K562 (cell line): ENCODE results near the gene IQCN. TPM values are rescaled to one million over a fixed set of nuclear protein-coding genes. Genes with fewer than 3 reads are reported as not detected.

Experiments
- BMI1 ChIP-seq: fragments of 150-350 bp; IDR thresholded peaks from 2 replicates; pipeline ENCODE4 v1.6.1; 2014; ENCODE audit warnings: low read length
- CAMTA2 ChIP-seq: fragments of 250-450 bp; sonication (Bioruptor Pico); conservative IDR thresholded peaks from 2 replicates; pipeline ENCODE4 v1.5.1; 2022
- ELF2 ChIP-seq: fragments of 250-450 bp; sonication (Bioruptor Pico); IDR thresholded peaks from 2 replicates; pipeline ENCODE4 v1.5.0; 2021; ENCODE audit warnings: mild to moderate bottlenecking
- NFATC3 ChIP-seq: fragments of 450-650 bp; IDR thresholded peaks from 2 replicates; pipeline ENCODE4 v1.6.1; 2017; ENCODE audit warnings: mild to moderate bottlenecking
- NFE2L1 ChIP-seq: fragments of 450-650 bp; IDR thresholded peaks from 2 replicates; pipeline ENCODE4 v1.6.1; 2016; ENCODE audit warnings: missing genetic modification characterization, low read depth, mild to moderate bottlenecking, missing compliant biosample characterization, moderate library complexity, borderline replicate concordance
- SP1 ChIP-seq: sonication (generic); formaldehyde crosslinking; IDR thresholded peaks from 2 replicates; pipeline ENCODE4 v1.8.1; 2022; ENCODE audit warnings: mild to moderate bottlenecking, missing genetic modification reagents
- ZBTB33 ChIP-seq: sonication (generic); formaldehyde crosslinking; IDR thresholded peaks from 2 replicates; pipeline ENCODE4 v1.8.1; 2023; ENCODE audit warnings: mild to moderate bottlenecking, missing genetic modification reagents
- ZFP30 ChIP-seq: fragments of 250-450 bp; sonication (Bioruptor Pico); IDR thresholded peaks from 2 replicates; pipeline ENCODE4 v1.8.0; 2022; ENCODE audit warnings: moderate library complexity, mild to moderate bottlenecking, inconsistent platforms, borderline replicate concordance
- ZNF24 ChIP-seq: fragments of 450-650 bp; IDR thresholded peaks from 2 replicates; pipeline ENCODE4 v1.6.1; 2016
- ZNF311 ChIP-seq: fragments of 250-450 bp; sonication (Bioruptor Pico); IDR thresholded peaks from 2 replicates; pipeline ENCODE4 v1.4.0; 2020; ENCODE audit warnings: mild to moderate bottlenecking, moderate library complexity
- ZNF639 ChIP-seq, 2 experiments: fragments of 200-800 bp in 1 of 2; sonication (Bioruptor generic) in 1 of 2; sonication (generic) in 1 of 2; formaldehyde crosslinking in 1 of 2; IDR thresholded peaks in 1 of 2; conservative IDR thresholded peaks in 1 of 2; 2 replicates each; pipeline versions ENCODE4 v1.5.0 to v1.6.1; 2016 to 2020; ENCODE audit warnings: missing compliant biosample characterization in 1 of 2, missing genetic modification characterization in 1 of 2, missing genetic modification reagents in 1 of 2
- ZNF740 ChIP-seq, 3 experiments: fragments of 200-800 bp in 1 of 3; sonication (Bioruptor generic) in 1 of 3; sonication (generic) in 1 of 3; formaldehyde crosslinking in 1 of 3; IDR thresholded peaks; 2 replicates each; pipeline versions ENCODE4 v1.6.1 to v1.8.0; 2016 to 2022; ENCODE audit warnings: mild to moderate bottlenecking in 2 of 3, missing compliant biosample characterization in 2 of 3, missing genetic modification characterization in 2 of 3, missing genetic modification reagents in 1 of 3
- polyA plus RNA-seq, 8 experiments: library from polyadenylated mRNA; depleted of rRNA in 4 of 8; stranded (reverse) in 5 of 8; unstranded in 3 of 8; fragments of >200 nt; fragmentation: Nextera tagmentation in 2 of 8; fragmentation: Illumina TruSeq in 1 of 8; extraction: Ambion mirVana in 2 of 8; extraction: Trizol in 1 of 8; gene quantifications; 2 replicates each; pipeline versions ENCODE4 v1.2.1 to v1.2.3, GENCODE V29; 2011 to 2014; ENCODE audit warnings: inconsistent platforms in 1 of 8, missing spikeins in 1 of 8
- total RNA-seq, 7 experiments: library from RNA; depleted of rRNA in 6 of 7; stranded (reverse); fragments of >200 nt in 6 of 7; fragmentation: Illumina TruSeq in 2 of 7; extraction: Trizol in 2 of 7; gene quantifications; 2 replicates each; pipeline versions ENCODE4 v1.2.1 to v1.2.3, GENCODE V29; 2011 to 2021; ENCODE audit warnings: low replicate concordance in 1 of 7

Gene IQCN
- total and polyA plus RNA-seq, 9 of the 15 experiments (the other 6 are each of a cell fraction or from before 2014, with no cell fraction given) = 0.01 to 0.07 (median 0.04) TPM; not detected in 3

DNA sequence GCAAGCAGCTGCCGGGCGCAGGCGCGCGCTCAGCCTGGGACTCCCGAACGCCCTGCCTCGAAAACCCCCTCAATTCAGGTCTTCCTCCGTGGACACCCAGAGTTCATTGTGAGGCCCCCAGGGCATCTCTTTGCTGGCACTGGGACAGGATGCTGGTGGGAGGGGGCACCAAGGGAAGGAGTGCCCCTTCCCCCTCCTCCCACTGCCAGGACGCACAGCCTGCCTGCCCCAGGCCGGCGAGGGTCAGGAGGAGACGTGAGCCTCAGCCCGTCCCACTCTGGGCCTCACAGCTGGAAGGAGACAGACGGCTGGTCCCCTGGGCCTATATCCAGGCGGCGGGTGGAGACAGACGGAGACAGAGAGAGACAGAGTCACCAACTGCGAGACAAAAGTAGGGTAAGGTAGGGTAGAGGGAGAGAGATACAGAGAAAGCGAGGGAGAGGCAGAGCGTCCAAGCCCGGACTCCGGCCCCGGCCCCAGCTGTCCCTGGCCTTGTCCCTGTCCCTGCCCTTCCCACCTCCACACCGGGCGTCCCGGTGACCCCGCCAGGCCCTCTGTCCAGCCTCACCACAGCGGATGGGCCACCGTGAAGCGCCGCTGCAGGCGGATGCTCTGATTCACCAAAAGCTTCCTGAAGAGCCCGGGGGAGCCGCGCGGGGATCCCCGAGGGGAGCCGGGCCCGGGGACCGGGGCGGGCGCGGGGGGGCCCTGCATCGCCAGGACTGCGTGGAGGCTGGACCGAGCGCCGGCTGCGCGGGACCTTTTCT, 48.4 kb downstream of the IQCN start, which contains the start of gene PDE4C (continued):
- peak; percentile 4; the same call in 1 of the 2 replicates for TF ChIP-seq ZNF740 (CRISPR knock-in tag; IDR thresholded peaks at IDR 0.05)
- no peak for TF ChIP-seq ZNF740 (tag; IDR thresholded peaks at IDR 0.05)
- TF ChIP-seq ZNF639 (CRISPR knock-in tag; conservative IDR thresholded peaks at IDR 0.05 in 1 of 2, IDR thresholded peaks at IDR 0.05 in 1 of 2) = no peak
- peak; percentile 91 for TF ChIP-seq ZBTB33
- no peak for TF ChIP-seq SP1 (CRISPR knock-in tag)
- no peak for TF ChIP-seq NFE2L1 (tag)
- no peak for TF ChIP-seq ZNF311 (CRISPR knock-in tag)
- TF ChIP-seq BMI1 = no peak
- TF ChIP-seq ELF2 = no peak
- no peak for TF ChIP-seq NFATC3
- TF ChIP-seq CAMTA2 = no peak
- TF ChIP-seq ZFP30 (CRISPR knock-in tag) = no peak
- no peak for TF ChIP-seq ZNF24
